ENCODE results near the gene DTX2. TPM values are rescaled to one million over a fixed set of nuclear protein-coding genes. Genes with fewer than 3 reads are reported as not detected.
"Not testable (repeated sequence)": the region's sequence is repeated elsewhere in the genome, so short reads cannot be mapped to it uniquely, and the experiment has no call there.

Gene DTX2
- total RNA-seq, 2 donors from 2014 or later: 23.6 to 26.3 TPM

GRCh38 chr7:76464959-76465358 lies 3.5 kb downstream of the DTX2 start:
- H3K27ac Mint-ChIP-seq; DNase-seq; H3K27me3 Mint-ChIP-seq; H3K9me3 ChIP-seq (ENCODE audit: control insufficient read depth, low read length, poor library complexity, severe bottlenecking); H3K36me3 Mint-ChIP-seq (ENCODE audit: low read depth); ATAC-seq; H3K4me1 Mint-ChIP-seq; H3K4me3 Mint-ChIP-seq: not testable (repeated sequence)

GRCh38 chr7:76465950-76466349 lies 4.4 kb downstream of the DTX2 start:
- H3K4me3 Mint-ChIP-seq; ATAC-seq; H3K36me3 Mint-ChIP-seq (ENCODE audit: low read depth); H3K27me3 Mint-ChIP-seq; H3K4me1 Mint-ChIP-seq; H3K27ac Mint-ChIP-seq; DNase-seq; H3K9me3 ChIP-seq (ENCODE audit: control insufficient read depth, low read length, poor library complexity, severe bottlenecking): not testable (repeated sequence)

- not testable (repeated sequence) for H3K27ac Mint-ChIP-seq; H3K4me1 Mint-ChIP-seq; H3K4me3 Mint-ChIP-seq; H3K36me3 Mint-ChIP-seq (ENCODE audit: low read depth); ATAC-seq; H3K9me3 ChIP-seq (ENCODE audit: control insufficient read depth, low read length, poor library complexity, severe bottlenecking); DNase-seq; H3K27me3 Mint-ChIP-seq
These were observed 6.4 kb downstream of the DTX2 start for GRCh38 chr7:76467743-76468404.

GRCh38 chr7:76471556-76472221 lies 10.2 kb downstream of the DTX2 start:
- DNase-seq; H3K27ac Mint-ChIP-seq; H3K9me3 ChIP-seq (ENCODE audit: control insufficient read depth, low read length, poor library complexity, severe bottlenecking); ATAC-seq; H3K4me1 Mint-ChIP-seq; H3K27me3 Mint-ChIP-seq; H3K36me3 Mint-ChIP-seq (ENCODE audit: low read depth); H3K4me3 Mint-ChIP-seq: not testable (repeated sequence)

GRCh38 chr7:76473097-76473496 lies 11.6 kb downstream of the DTX2 start:
- not testable (repeated sequence) for ATAC-seq; H3K27me3 Mint-ChIP-seq; H3K27ac Mint-ChIP-seq; H3K4me1 Mint-ChIP-seq; H3K4me3 Mint-ChIP-seq; H3K36me3 Mint-ChIP-seq (ENCODE audit: low read depth); H3K9me3 ChIP-seq (ENCODE audit: control insufficient read depth, low read length, poor library complexity, severe bottlenecking); DNase-seq

GRCh38 chr7:76476280-76476679 lies 14.8 kb downstream of the DTX2 start:
- H3K27ac Mint-ChIP-seq; DNase-seq; ATAC-seq; H3K36me3 Mint-ChIP-seq (ENCODE audit: low read depth); H3K27me3 Mint-ChIP-seq; H3K9me3 ChIP-seq (ENCODE audit: control insufficient read depth, low read length, poor library complexity, severe bottlenecking); H3K4me1 Mint-ChIP-seq; H3K4me3 Mint-ChIP-seq: not testable (repeated sequence)

- not testable (repeated sequence) for H3K4me3 Mint-ChIP-seq, ATAC-seq
These were observed 15.4 kb downstream of the DTX2 start for GRCh38 chr7:76476742-76477474.

GRCh38 chr7:76479628-76480027 lies 18.1 kb downstream of the DTX2 start:
- not testable (repeated sequence) for H3K4me1 Mint-ChIP-seq; ATAC-seq; H3K9me3 ChIP-seq (ENCODE audit: control insufficient read depth, low read length, poor library complexity, severe bottlenecking); H3K27ac Mint-ChIP-seq; DNase-seq; H3K4me3 Mint-ChIP-seq; H3K36me3 Mint-ChIP-seq (ENCODE audit: low read depth); H3K27me3 Mint-ChIP-seq

More at GRCh38 chr7:76476742-76477474, 15.4 kb downstream of the DTX2 start:
- not testable (repeated sequence) for H3K36me3 Mint-ChIP-seq (ENCODE audit: low read depth); H3K9me3 ChIP-seq (ENCODE audit: control insufficient read depth, low read length, poor library complexity, severe bottlenecking); H3K27me3 Mint-ChIP-seq; H3K4me1 Mint-ChIP-seq; DNase-seq; H3K27ac Mint-ChIP-seq

GRCh38 chr7:76480403-76481253 lies 19.1 kb downstream of the DTX2 start:
- not testable (repeated sequence) for ATAC-seq; DNase-seq; H3K36me3 Mint-ChIP-seq (ENCODE audit: low read depth); H3K4me1 Mint-ChIP-seq; H3K4me3 Mint-ChIP-seq; H3K9me3 ChIP-seq (ENCODE audit: control insufficient read depth, low read length, poor library complexity, severe bottlenecking); H3K27me3 Mint-ChIP-seq; H3K27ac Mint-ChIP-seq

GRCh38 chr7:76482660-76483059 lies 21.2 kb downstream of the DTX2 start:
- not testable (repeated sequence) for H3K36me3 Mint-ChIP-seq (ENCODE audit: low read depth); H3K4me3 Mint-ChIP-seq; H3K27ac Mint-ChIP-seq; H3K27me3 Mint-ChIP-seq; ATAC-seq; H3K9me3 ChIP-seq (ENCODE audit: control insufficient read depth, low read length, poor library complexity, severe bottlenecking); H3K4me1 Mint-ChIP-seq; DNase-seq

- not testable (repeated sequence) for H3K4me3 Mint-ChIP-seq; DNase-seq; ATAC-seq; H3K4me1 Mint-ChIP-seq; H3K9me3 ChIP-seq (ENCODE audit: control insufficient read depth, low read length, poor library complexity, severe bottlenecking); H3K27me3 Mint-ChIP-seq; H3K36me3 Mint-ChIP-seq (ENCODE audit: low read depth)
- H3K27ac Mint-ChIP-seq: peak overlapping the region; percentile 72
These were observed 21.6 kb downstream of the DTX2 start for GRCh38 chr7:76483081-76483480.

- not testable (repeated sequence) for H3K9me3 ChIP-seq (ENCODE audit: control insufficient read depth, low read length, poor library complexity, severe bottlenecking); ATAC-seq; H3K4me1 Mint-ChIP-seq; H3K36me3 Mint-ChIP-seq (ENCODE audit: low read depth); DNase-seq; H3K4me3 Mint-ChIP-seq; H3K27me3 Mint-ChIP-seq; H3K27ac Mint-ChIP-seq
These were observed 22.9 kb downstream of the DTX2 start for GRCh38 chr7:76484456-76484855.

Measured in T-helper 17 cell (primary cell).